Mesendoderm (in vitro differentiated cells): ENCODE data around the gene LSM12.
"Not testable (repeated sequence)": the region's sequence is repeated elsewhere in the genome, so short reads cannot be mapped to it uniquely, and the experiment has no call there.

Experiments used
- DNase-seq: peaks from one replicate; pipeline ENCODE4 v3.0.0; 2013
- H2AK5ac ChIP-seq: 2 replicates; pipeline ENCODE4 v1.6.1; 2013; ENCODE audit warnings: low read length, inconsistent platforms
- H2BK120ac ChIP-seq: 2 replicates; pipeline ENCODE4 v1.6.1; 2013; ENCODE audit warnings: low read depth, mild to moderate bottlenecking, low read length, moderate library complexity, mixed read lengths
- H2BK15ac ChIP-seq: replicated peaks from 2 replicates; pipeline ENCODE4 v1.6.1; 2013; ENCODE audit warnings: low read depth, mild to moderate bottlenecking, moderate library complexity
- H2BK5ac ChIP-seq: 2 replicates; pipeline ENCODE4 v1.6.1; 2013; ENCODE audit warnings: low read length, inconsistent platforms
- H3K18ac ChIP-seq: 2 replicates; pipeline ENCODE4 v1.6.1; 2013; ENCODE audit warnings: mild to moderate bottlenecking, low read length, mixed read lengths
- H3K23ac ChIP-seq: one replicate; pipeline ENCODE4 v1.6.1; 2013; ENCODE audit warnings: low read length
- H3K27ac ChIP-seq: 2 replicates; pipeline ENCODE4 v1.5.1; 2013; ENCODE audit warnings: low read depth, mild to moderate bottlenecking, inconsistent platforms, low read length, moderate library complexity
- H3K27me3 ChIP-seq: 2 replicates; pipeline ENCODE4 v1.6.1; 2013; ENCODE audit warnings: low read length, control low read depth, mild to moderate bottlenecking, inconsistent platforms; ENCODE audit not compliant: insufficient read depth, poor library complexity
- H3K36me3 ChIP-seq: 2 replicates; pipeline ENCODE4 v1.6.1; 2013; ENCODE audit warnings: low read length, inconsistent platforms; ENCODE audit not compliant: control insufficient read depth, insufficient read depth
- H3K4ac ChIP-seq: one replicate; pipeline ENCODE4 v1.6.1; 2013; ENCODE audit warnings: low read depth, mild to moderate bottlenecking, low read length, moderate library complexity
- H3K4me1 ChIP-seq: 2 replicates; pipeline ENCODE4 v1.6.1; 2013; ENCODE audit warnings: low read depth, low read length, inconsistent platforms; ENCODE audit not compliant: control insufficient read depth
- H3K4me2 ChIP-seq: 2 replicates; pipeline ENCODE4 v1.6.1; 2013; ENCODE audit warnings: low read length
- H3K4me3 ChIP-seq: 2 replicates; pipeline ENCODE4 v1.5.1; 2013; ENCODE audit warnings: mild to moderate bottlenecking, low read length
- H3K56ac ChIP-seq: one replicate; pipeline ENCODE4 v1.6.1; 2013; ENCODE audit warnings: low read length
- H3K79me1 ChIP-seq: 2 replicates; pipeline ENCODE4 v1.6.1; 2013; ENCODE audit warnings: low read length, inconsistent platforms
- H3K79me2 ChIP-seq: 2 replicates; pipeline ENCODE4 v1.6.1; 2013; ENCODE audit warnings: mild to moderate bottlenecking, low read length; ENCODE audit not compliant: control insufficient read depth, insufficient read depth
- H3K9ac ChIP-seq: 2 replicates; pipeline ENCODE4 v1.6.1; 2013; ENCODE audit warnings: low read length, inconsistent platforms
- H4K5ac ChIP-seq: one replicate; pipeline ENCODE4 v1.6.1; 2013; ENCODE audit warnings: low read length
- H4K8ac ChIP-seq: one replicate; pipeline ENCODE4 v1.6.1; 2013; ENCODE audit warnings: low read depth, mild to moderate bottlenecking, control low read depth, low read length, moderate library complexity
- whole genome bisulfite sequencing: extraction: QIAGEN DNeasy Blood & Tissue Kit; methylation state at CpG from one replicate; pipeline ENCODE4 v1.1.7; 2013; ENCODE audit warnings: low lambda C conversion rate, missing lambda C conversion rate; ENCODE audit not compliant: insufficient coverage; ENCODE audit errors: extremely low coverage; 5-methylcytosine and 5-hydroxymethylcytosine counted together

Gene LSM12

DNA sequence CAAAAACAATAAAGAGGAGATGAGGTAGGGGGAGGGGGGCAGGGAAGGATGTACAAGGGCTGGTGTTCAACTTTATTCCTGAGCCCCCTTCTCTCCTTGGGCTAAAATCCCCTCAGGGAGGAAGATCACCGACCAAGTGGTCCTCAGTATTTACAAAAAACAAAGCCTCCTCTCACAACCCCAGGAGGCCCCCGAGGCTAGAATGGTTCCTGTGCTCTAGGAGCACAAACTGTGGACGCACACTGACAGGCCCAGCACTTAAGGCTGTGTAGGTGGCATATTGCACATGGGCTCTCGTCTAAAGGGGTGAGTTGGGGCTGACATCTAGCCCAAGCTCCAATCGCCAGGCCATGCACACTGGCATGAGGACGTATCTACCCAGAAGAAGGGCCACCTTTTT lies 35.4 kb upstream of the LSM12 start:
- H3K27me3 ChIP-seq, H3K4me3 ChIP-seq, H3K4me2 ChIP-seq, H2AK5ac ChIP-seq, DNase-seq, H4K8ac ChIP-seq, H3K4ac ChIP-seq, H2BK15ac ChIP-seq, H2BK120ac ChIP-seq, H3K56ac ChIP-seq, H3K18ac ChIP-seq, H3K4me1 ChIP-seq, H3K9ac ChIP-seq, H3K36me3 ChIP-seq, H2BK5ac ChIP-seq, H3K27ac ChIP-seq, H3K79me2 ChIP-seq, H4K5ac ChIP-seq, H3K23ac ChIP-seq: not testable (repeated sequence)
- WGBS: no CpG with 5 or more reads among the region's 6 CpGs
- peaks cover 21% of the 10 kb centered on the region for H3K79me1 ChIP-seq

DNA sequence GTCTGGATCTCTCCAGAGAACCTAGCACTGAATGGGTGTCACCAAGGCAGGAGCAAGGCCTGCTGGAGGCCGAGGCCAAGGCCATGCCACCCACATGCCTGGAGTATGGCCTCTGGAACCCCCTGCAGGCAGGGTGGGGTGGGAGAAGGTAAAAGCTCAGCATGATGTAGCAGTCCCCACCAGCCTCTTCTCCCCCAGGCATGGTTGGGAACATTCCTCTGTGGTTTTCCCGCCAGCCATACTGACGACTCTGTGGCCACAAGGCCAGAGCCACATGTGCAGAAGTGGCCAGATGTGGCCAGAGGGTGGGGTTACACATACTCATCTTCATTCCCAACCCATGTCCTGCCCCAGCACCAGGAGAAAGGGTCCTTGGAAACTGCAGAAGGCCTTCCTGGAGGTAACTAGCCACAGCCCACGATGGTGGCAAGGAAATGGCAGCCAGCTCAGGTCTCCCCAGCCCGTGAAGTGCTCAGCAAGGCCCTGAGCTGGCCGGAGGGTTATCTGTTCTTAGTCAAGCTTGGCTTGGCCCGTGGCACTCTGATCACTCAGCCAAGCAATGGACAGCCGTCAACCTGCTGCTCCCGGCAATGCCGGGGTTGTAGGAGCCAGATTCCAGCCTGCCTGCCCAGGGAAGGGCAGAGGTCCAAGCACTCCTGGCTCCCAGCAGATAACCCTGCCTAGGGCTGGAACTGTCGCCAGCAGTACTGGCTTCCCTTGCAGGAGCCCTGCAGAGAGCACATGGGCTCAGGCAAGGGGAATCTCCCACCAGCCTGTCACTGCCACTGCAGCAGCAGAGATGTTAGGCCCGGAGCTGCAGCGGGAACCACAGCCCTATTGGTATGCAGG lies 30.9 kb upstream of the LSM12 start:
- H3K36me3 ChIP-seq: no peaks in the 10 kb centered on the region
- H3K27ac ChIP-seq: peak overlapping the region; percentile 76
- peak overlapping the region; percentile 70 for H3K56ac ChIP-seq
- H2AK5ac ChIP-seq: peak overlapping the region; percentile 94
- no CpG with 5 or more reads among the region's 13 CpGs for WGBS
- peaks cover 3% of the 10 kb centered on the region for H3K79me2 ChIP-seq
- no peak overlapping the region for H3K4me3 ChIP-seq
- no peak overlapping the region for H3K4ac ChIP-seq
- H2BK5ac ChIP-seq: no peak overlapping the region
- DNase-seq: no peak
- H3K79me1 ChIP-seq: peaks cover 15% of the 10 kb centered on the region
- peaks cover 7% of the 10 kb centered on the region for H3K4me1 ChIP-seq
- no peak overlapping the region for H3K23ac ChIP-seq
- H3K4me2 ChIP-seq: no peak overlapping the region
- H4K8ac ChIP-seq: no peak overlapping the region
- H3K9ac ChIP-seq: no peak overlapping the region
- no peak overlapping the region for H4K5ac ChIP-seq
- H2BK15ac ChIP-seq: no peak overlapping the region
- no peaks in the 10 kb centered on the region for H3K27me3 ChIP-seq
- H2BK120ac ChIP-seq: no peak overlapping the region
- no peak overlapping the region for H3K18ac ChIP-seq

DNA sequence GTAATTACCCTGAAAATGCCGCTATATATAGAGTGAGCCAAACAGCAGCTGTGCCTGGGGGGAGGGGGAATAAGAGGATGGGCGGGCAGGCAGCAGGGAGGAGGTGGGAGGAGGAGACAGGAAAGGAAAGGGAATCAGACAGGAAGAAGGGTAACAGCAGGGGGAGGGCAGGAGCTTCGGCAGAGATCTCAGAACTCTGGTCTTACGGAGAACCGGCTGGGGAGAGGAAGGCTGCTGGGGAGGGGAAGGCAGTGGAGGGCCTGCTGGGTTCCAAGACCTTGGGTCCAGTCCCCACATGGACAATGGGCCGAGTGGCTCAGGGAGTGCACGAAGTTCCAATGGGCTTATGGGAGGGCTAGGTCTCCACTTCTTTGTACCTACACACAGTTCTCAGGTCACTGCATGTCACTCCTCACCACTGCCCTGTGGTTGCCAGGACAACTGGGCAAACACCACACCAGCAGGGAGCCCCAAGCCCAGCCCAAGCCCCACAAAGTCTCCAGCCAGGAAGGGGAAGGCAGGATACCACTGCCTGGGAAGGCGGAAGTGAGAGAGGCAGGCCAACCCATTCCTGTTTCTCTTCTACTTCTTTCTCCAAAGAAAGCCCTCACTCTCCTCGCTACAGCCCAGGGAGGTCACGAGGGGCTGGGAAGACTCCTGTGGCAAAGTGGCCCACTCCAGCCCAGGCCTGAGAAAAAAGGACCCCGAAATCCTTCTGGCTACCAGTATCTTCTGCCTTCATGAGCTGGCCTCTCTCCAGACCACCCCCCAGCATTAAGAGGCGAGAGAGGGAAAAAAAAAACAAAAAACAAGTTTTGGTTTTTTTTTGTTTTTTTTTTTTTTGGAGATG lies 29.4 kb upstream of the LSM12 start:
- peak; percentile 99 for DNase-seq
- no peak overlapping the region for H2BK120ac ChIP-seq
- peak overlapping the region; percentile 89 for H3K18ac ChIP-seq
- peaks cover 13% of the 10 kb centered on the region for H3K79me1 ChIP-seq
- H2AK5ac ChIP-seq: no peak overlapping the region
- H3K36me3 ChIP-seq: peaks cover 2% of the 10 kb centered on the region
- no peak overlapping the region for H4K8ac ChIP-seq
- H3K4ac ChIP-seq: peak overlapping the region; percentile 86
- peak overlapping the region; percentile 95 for H3K27ac ChIP-seq
- WGBS: no CpG with 5 or more reads among the region's 12 CpGs
- peak overlapping the region; percentile 89 for H3K56ac ChIP-seq
- H3K79me2 ChIP-seq: peaks cover 3% of the 10 kb centered on the region
- no peak overlapping the region for H2BK15ac ChIP-seq
- peak overlapping the region; percentile 91 for H2BK5ac ChIP-seq
- H3K4me1 ChIP-seq: peaks cover 5% of the 10 kb centered on the region
- no peak overlapping the region for H4K5ac ChIP-seq
- H3K9ac ChIP-seq: peak overlapping the region; percentile 70
- no peak overlapping the region for H3K4me3 ChIP-seq
- H3K4me2 ChIP-seq: peak overlapping the region; percentile 76
- no peak overlapping the region for H3K23ac ChIP-seq
- no peaks in the 10 kb centered on the region for H3K27me3 ChIP-seq

DNA sequence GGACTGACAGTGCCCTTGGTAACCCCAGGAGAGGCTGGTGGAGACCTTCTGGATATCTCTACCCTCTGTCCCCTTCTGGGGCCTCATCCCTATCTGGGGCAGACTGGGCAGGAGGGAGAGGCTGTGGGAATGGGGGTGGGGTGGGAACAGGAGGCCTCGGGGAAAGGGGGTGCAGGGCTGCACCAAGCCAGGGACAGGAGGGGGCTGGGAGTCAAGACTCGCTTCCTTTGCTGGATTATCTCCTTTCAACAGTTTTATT lies 28.8 kb upstream of the LSM12 start:
- Histone ChIP-seq H3K4me2 (no peak overlapping the region), H3K27me3 (no peaks in the 10 kb centered on the region), H3K27ac (peak overlapping the region; percentile 64), H3K23ac (no peak overlapping the region), H3K4me3 (no peak overlapping the region), H3K18ac (peak overlapping the region; percentile 75), H4K8ac (peak overlapping the region; percentile 56), H2BK5ac (peak overlapping the region; percentile 17), H2BK15ac (peak overlapping the region; percentile 2), H3K9ac (peak overlapping the region; percentile 27), H3K56ac (peak overlapping the region; percentile 64), H2AK5ac (no peak overlapping the region), H3K79me2 (peaks cover 3% of the 10 kb centered on the region), H3K79me1 (peaks cover 13% of the 10 kb centered on the region), H3K4me1 (peaks cover 5% of the 10 kb centered on the region), H2BK120ac (peak overlapping the region; percentile 16), H4K5ac (no peak overlapping the region), H3K4ac (peak overlapping the region; percentile 28), H3K36me3 (peaks cover 2% of the 10 kb centered on the region)
- DNase-seq: no peak
- no CpG with 5 or more reads among the region's 2 CpGs for WGBS

DNA sequence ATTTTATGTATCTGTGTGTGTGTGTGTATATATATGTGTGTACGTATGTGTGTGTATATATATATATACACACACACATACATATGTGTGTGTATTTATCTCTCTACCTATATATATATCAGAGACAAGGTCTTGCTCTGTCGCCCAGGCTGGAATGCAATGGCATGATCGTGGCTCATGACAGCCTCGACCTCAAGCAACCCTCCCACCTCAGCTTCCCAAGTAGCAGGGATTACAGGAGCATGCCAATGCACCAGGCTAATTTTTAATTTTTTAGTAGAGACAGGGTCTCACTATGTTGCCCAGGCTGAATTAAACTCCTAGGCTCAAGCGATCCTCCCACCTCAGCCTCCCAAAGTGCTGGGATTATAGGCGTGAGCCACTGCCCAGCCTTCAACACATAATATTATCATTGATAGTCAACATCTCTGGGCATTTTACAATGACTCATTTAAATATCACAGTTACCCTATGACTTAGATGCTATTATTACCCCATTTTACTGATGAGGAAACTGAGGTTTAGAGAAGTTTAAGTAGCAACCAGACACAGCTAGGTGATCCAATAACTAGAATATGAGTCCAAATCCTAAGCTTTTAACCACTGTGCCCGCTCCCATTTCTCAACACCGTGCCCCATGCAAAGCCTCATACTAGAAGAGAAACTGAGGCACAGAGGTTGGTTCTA lies 28.4 kb upstream of the LSM12 start:
- Histone ChIP-seq H3K18ac (peak overlapping the region; percentile 75), H2BK15ac (peak overlapping the region; percentile 2), H3K23ac (no peak overlapping the region), H2AK5ac (no peak overlapping the region), H3K4me1 (peaks cover 5% of the 10 kb centered on the region), H3K4me2 (no peak overlapping the region), H3K36me3 (peaks cover 2% of the 10 kb centered on the region), H3K79me1 (peaks cover 13% of the 10 kb centered on the region), H4K5ac (no peak overlapping the region), H3K4ac (peak overlapping the region; percentile 28), H3K79me2 (peaks cover 3% of the 10 kb centered on the region), H2BK5ac (peak overlapping the region; percentile 17), H3K9ac (peak overlapping the region; percentile 27), H3K27me3 (no peaks in the 10 kb centered on the region), H4K8ac (peak overlapping the region; percentile 56), H3K56ac (peak overlapping the region; percentile 64), H2BK120ac (peak overlapping the region; percentile 16), H3K27ac (peak overlapping the region; percentile 64), H3K4me3 (no peak overlapping the region)
- no CpG with 5 or more reads among the region's 8 CpGs for WGBS
- no peak for DNase-seq
